ENCODE data around the gene NPLOC4.
"Not testable (repeated sequence)": the region's sequence is repeated elsewhere in the genome, so short reads cannot be mapped to it uniquely, and the experiment has no call there.

The NPLOC4 gene

DNA sequence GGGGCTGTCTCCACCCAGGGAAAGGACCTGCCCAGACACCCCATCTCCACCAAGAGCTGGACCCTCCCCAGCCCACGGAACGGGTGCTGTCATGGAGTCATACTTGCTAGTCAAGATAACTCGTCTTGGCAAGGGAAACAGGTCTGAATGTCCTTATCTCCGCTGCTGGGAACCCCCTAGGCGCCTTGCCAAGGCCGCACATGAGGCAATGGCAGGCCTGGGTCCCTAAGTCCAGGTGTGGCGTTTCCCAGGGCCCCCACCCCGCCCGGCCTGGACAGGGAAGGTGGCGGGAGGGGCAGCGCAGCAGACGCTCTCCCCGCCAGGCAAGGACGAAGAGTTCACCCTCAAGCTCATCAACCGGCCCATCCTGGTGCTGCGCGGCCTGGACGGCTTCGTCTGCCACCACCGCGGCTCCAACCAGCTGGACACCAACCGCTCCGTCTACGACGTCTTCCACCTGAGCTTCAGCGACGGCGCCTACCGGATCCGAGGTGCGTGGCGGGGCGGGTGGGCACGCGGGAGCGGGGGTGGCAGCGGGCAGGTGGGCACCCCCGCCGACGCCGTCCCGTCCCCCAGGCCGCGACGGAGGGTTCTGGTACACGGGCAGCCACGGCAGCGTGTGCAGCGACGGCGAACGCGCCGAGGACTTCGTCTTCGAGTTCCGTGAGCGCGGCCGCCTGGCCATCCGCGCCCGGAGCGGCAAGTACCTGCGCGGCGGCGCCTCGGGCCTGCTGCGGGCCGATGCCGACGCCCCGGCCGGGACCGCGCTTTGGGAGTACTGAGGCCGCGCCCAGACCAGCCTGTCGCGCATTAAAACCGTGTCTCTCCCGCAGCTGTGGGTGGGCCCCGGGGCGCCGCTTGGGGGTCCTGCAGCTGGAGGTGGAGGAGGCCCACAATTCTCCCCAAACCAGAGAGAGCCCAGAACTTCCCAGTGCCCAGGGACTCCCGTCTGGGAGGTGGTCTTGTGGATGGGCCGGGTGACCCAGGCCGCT is 100.3 kb downstream of the NPLOC4 start:
- no peak for DNase-seq (ENCODE audit: extremely low read depth, low read depth)
- TF ChIP-seq, protein P1, sequence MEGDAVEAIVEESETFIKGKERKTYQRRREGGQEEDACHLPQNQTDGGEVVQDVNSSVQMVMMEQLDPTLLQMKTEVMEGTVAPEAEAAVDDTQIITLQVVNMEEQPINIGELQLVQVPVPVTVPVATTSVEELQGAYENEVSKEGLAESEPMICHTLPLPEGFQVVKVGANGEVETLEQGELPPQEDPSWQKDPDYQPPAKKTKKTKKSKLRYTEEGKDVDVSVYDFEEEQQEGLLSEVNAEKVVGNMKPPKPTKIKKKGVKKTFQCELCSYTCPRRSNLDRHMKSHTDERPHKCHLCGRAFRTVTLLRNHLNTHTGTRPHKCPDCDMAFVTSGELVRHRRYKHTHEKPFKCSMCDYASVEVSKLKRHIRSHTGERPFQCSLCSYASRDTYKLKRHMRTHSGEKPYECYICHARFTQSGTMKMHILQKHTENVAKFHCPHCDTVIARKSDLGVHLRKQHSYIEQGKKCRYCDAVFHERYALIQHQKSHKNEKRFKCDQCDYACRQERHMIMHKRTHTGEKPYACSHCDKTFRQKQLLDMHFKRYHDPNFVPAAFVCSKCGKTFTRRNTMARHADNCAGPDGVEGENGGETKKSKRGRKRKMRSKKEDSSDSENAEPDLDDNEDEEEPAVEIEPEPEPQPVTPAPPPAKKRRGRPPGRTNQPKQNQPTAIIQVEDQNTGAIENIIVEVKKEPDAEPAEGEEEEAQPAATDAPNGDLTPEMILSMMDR (IDR thresholded peaks at IDR 0.05; ENCODE audit: low read depth, low read length), result no peak

DNA sequence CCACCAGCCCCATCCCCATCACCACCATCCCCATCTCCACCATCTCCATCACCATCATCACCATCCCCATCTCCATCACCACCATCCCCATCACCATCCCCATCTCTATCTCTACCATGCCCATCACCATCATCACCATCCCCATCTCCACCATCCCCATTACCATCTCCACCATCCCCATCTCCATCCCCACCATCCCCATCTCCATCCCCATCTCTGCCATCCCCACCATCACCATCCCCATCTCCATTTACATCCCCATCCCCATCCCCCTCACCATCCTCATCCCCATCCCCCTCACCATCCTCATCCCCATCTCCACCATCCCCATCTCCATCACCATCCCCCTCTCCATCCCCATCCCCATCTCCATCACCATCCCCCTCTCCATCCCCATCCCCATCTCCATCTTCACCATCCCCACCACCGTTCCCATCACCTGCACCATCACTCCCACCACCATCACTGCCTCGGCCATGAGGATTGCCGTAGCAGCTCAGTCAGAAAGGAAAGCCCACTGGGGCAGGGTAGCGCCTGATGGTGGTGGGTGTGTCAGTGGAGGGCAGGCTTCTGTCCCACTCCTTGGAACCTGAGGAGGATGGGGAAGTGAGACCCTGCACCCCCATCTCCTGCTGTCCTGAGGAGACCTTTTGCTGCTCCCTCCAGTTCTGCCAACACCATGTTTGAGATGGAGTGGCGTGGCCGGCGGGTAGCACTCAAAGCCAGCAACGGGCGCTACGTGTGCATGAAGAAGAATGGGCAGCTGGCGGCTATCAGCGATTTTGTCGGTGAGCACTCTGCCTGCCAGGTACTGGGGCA is 101.2 kb downstream of the NPLOC4 start:
- DNase-seq (ENCODE audit: extremely low read depth, low read depth), result no peak
- TF ChIP-seq, protein P1 (IDR thresholded peaks at IDR 0.05; ENCODE audit: low read depth, low read length), result no peak

DNA sequence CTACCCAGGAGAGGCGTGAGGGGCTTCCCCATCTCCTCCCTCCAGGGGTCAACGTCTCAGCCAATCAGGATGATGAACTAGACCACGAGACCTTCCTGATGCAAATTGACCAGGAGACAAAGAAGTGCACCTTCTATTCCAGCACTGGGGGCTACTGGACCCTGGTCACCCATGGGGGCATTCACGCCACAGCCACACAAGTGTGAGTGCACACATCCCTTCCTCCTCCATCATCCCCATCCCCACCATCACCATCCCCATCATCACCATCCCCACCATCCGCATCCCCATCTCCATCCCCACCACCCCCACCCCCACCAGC is 101.9 kb downstream of the NPLOC4 start:
- no peak for DNase-seq (ENCODE audit: extremely low read depth, low read depth)
- TF ChIP-seq, protein P1 (IDR thresholded peaks at IDR 0.05; ENCODE audit: low read depth, low read length), result no peak

DNA sequence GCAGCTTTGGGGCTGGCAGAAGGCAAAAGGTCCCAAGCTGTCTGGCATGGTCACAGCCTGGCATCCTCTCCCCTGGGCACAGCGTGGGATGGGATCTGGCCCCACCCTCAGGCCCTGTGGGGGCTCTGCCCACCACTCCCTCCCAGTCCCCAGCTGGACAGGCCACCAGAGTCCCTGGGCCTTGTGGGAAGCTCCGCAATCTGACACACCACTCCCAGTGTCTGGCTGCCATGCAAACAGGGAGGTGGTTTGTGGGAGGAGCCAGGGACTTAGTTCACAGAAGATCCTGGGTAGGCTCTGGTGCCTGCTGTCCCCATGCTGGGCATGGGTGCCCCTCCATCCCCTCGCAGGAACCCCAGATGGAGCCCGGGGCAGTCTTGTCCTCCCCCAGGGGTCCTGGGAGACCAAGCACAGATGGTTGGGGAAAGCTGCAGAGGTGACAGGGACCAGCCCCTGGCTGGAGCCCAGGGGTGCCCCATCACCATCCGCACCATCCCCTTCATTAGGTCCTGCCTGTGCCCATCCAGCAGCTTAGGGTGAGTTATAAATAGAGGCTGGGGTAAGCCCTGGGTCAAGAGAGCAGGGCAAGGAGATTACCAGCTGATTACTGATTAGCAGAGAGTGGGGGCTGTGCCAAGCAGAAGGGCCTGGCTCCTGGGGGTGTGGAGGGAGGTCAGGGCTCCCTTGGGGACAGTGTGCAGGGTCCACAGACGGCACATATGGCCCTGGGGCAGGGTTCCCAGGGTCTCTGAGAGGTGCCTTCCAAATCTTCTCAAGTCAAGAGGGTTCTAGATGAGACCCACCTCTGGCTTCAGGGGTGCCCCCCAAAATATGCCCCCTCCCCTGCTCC is 102.5 kb downstream of the NPLOC4 start:
- no peak for DNase-seq (ENCODE audit: extremely low read depth, low read depth)
- TF ChIP-seq, protein P1 (IDR thresholded peaks at IDR 0.05; ENCODE audit: low read depth, low read length), result no peak

DNA sequence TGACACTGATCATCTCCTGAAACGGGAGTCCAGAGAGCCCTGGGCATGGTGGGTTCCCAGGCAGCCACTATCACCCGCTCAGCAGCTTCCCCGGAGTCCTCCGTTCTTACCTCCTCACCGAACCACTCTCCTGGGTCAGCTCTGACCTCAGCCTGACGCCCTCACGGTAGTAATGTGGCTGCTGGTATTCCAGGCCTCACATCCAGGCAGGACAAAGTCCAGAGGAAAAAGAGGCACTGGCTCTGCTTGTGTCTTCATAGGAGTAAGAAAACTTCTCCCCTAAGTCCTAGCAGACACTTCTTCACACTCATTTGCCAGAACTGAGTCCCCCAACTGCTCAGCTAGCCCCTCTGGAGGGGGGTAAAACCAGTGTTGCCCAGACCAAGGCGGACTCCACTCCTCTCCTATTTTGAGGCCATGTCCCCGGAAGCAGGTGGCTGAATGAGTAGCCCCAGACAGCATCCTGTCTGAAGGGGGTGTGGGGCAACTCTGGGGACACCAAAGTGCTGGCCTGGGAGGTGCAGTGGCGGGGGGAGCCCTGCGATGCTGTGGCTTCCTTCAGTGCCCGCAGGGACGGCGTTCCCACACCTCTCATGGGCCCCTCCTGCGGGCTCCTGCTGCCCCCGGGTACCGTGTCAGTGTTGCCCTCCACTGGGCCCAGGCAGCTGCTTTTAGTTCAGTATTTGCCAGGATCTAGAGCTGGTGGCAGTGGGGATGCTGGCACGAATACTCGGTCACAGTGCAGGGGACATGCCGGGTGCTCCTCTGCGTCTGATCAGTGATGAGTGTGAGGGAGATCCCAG is 103.4 kb downstream of the NPLOC4 start:
- TF ChIP-seq, protein P1 (IDR thresholded peaks at IDR 0.05; ENCODE audit: low read depth, low read length), result no peak
- DNase-seq (ENCODE audit: extremely low read depth, low read depth), result no peak

DNA sequence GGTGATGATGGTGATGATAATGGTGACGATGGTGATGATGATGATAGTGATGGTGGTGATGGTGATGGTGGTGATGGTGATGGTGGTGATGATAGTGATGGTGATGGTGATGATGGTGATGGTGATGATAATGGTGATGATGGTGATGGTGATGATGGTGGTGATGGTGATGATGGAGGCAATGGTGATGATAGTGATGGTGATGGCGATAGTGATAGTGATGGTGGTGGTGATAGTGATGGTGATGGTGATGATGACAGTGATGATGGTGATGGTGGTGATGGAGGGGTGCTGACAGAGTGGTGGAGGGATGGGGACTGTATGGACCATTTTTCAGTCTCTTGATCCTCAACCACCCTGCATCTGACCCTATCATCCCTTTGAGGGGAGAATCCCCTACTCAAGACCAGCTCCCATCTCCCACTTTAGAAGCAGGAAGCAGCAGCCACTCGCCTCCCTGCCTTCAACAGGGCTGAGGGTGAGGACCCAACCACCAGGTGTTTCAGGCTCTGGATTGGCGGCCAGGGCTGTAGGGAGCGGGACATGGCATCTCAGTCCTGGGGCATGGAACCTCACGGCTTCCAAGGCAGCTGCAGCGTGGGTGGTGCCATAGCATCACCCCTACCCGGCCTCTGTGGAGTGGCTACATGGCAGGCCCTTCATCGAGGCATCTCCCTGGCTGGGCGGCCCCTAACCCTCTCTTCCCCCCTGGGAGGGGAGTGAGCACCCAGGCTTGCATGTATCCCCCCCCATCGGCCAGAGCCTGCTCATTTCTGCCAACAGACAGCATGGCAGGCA is 104.2 kb downstream of the NPLOC4 start:
- TF ChIP-seq, protein P1 (IDR thresholded peaks at IDR 0.05; ENCODE audit: low read depth, low read length), result no peak
- no peak for DNase-seq (ENCODE audit: extremely low read depth, low read depth)

DNA sequence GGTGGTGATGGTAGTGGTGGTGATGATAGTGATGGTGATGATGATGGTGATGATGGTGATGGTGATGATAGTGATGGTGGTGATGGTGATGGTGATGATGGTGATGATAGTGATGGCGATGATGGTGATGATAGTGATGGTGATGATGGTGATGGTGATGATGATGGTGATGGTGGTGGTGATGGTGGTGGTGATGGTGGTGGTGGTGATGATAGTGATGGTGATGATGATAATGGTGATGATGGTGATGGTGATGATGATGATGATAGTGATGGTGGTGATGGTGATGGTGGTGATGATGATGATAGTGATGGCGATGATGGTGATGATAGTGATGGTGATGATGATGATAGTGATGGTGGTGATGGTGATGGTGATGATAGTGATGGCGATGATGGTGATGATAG is 104.9 kb downstream of the NPLOC4 start:
- not testable (repeated sequence) for DNase-seq (ENCODE audit: extremely low read depth, low read depth)

DNA sequence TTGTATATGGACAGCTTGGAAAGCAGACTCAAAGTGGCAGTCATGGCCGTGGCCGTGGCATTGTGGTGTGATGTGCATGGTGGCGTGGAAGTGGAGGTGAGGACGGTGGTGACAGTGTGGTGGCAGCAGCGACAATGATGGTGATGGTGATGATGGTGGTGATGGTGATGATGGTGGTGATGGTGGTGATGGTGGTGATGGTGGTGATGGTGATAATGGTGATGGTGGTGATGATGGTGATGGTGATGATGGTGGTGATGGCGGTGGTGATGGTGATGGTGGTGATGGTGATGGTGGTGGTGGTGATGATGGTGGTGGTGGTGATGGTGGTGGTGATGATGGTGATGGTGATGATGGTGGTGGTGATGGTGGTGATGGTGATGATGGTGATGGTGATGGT is 105.9 kb downstream of the NPLOC4 start:
- DNase-seq (ENCODE audit: extremely low read depth, low read depth), result not testable (repeated sequence)

Measured in AG09319 (cell line).